ENCODE data around the gene DOCK6.
A peak's percentile ranks its signal among the peaks of the same experiment; 100 is the strongest.

DOCK6 gene

DNA sequence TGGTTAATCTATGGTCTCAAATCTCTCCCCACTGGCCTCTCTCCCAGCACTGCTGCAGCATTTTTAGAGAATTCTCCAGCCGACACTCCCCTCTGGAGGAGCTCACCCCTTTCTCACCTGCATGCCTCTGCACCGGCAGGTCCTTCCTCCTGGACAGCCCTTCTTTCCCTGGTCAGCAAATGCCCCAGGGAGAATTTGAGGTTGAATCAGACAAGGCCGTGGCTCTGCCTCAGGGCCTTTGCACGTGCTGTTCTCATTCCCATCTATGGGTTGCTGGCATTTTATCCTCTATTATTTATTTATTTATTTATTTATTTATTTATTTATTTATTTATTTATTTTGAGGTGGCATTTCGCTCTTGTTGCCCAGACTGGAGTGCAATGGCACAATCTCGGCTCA is 1.4 kb upstream of the DOCK6 start:
- no peak overlapping the region for H2BK15ac ChIP-seq (ENCODE audit: low read length)
- H3K79me1 ChIP-seq (ENCODE audit: low read depth, low read length): peaks cover 2% of the 10 kb centered on the region
- H3K4me1 ChIP-seq (ENCODE audit: control insufficient read depth in 2 of 2, insufficient read depth in 1 of 2, low read depth in 1 of 2, low read length in 2 of 2): peaks cover 2 to 3% of the 10 kb centered on the region in 2 donors
- H3K27me3 ChIP-seq (ENCODE audit: control insufficient read depth in 3 of 3, insufficient read depth in 3 of 3, low read depth in 1 of 3, low read length in 3 of 3): no peaks in the 10 kb centered on the region
- H2AK5ac ChIP-seq (ENCODE audit: low read depth, low read length): peak overlapping the region; percentile 40
- H3K4me2 ChIP-seq (ENCODE audit: insufficient read depth, low read length, poor library complexity, severe bottlenecking): no peak overlapping the region
- no peak for DNase-seq (ENCODE audit: low spot score)
- no CpG with 5 or more reads among the region's 6 CpGs for WGBS, 2 donors (ENCODE audit: extremely low coverage in 2 of 2, insufficient read length in 2 of 2, insufficient replicate concordance in 1 of 2)
- no peaks in the 10 kb centered on the region for H3K36me3 ChIP-seq (replicated peaks in 1 of 2; ENCODE audit: control insufficient read depth in 2 of 2, insufficient read depth in 2 of 2, low read length in 2 of 2)
- no peak overlapping the region for H2BK12ac ChIP-seq (ENCODE audit: low read length)
- H4K8ac ChIP-seq (ENCODE audit: low read depth, low read length): no peak overlapping the region
- H2BK120ac ChIP-seq (ENCODE audit: low read depth, low read length): no peak overlapping the region
- no peak overlapping the region for H2BK5ac ChIP-seq (ENCODE audit: low read length)
- no peak overlapping the region for H4K91ac ChIP-seq (ENCODE audit: low read depth, low read length, poor library complexity)
- H3K9me3 ChIP-seq (replicated peaks in 1 of 2; ENCODE audit: control insufficient read depth in 2 of 2, insufficient read depth in 1 of 2, low read depth in 1 of 2, low read length in 2 of 2): no peaks in the 10 kb centered on the region
- no peak overlapping the region for H3K18ac ChIP-seq (ENCODE audit: low read length)
- no peak overlapping the region for H3K23ac ChIP-seq (ENCODE audit: low read depth, low read length, poor library complexity)
- H3K9ac ChIP-seq (ENCODE audit: low read depth, low read length, poor library complexity): no peak overlapping the region
- H2AFZ ChIP-seq (ENCODE audit: low read length): no peak overlapping the region
- no peak overlapping the region for H3K27ac ChIP-seq (replicated peaks; ENCODE audit: low read length)
- no peak overlapping the region for H3K4ac ChIP-seq (ENCODE audit: low read length)
- H3K14ac ChIP-seq (ENCODE audit: low read length): no peak overlapping the region
- no peak overlapping the region for H3K4me3 ChIP-seq (ENCODE audit: low read length in 2 of 2)

GRCh38 chr19:11261431-11261970 is 823 bp downstream of the DOCK6 start:
- peaks cover 2 to 3% of the 10 kb centered on the region in 2 donors for H3K4me1 ChIP-seq (ENCODE audit: control insufficient read depth in 2 of 2, insufficient read depth in 1 of 2, low read depth in 1 of 2, low read length in 2 of 2)
- H2BK5ac ChIP-seq (ENCODE audit: low read length): no peak overlapping the region
- no peak overlapping the region for H2BK120ac ChIP-seq (ENCODE audit: low read depth, low read length)
- DNase-seq (ENCODE audit: low spot score): no peak
- H3K27ac ChIP-seq (replicated peaks; ENCODE audit: low read length): no peak overlapping the region
- peak overlapping the region; percentile 82 for H3K4me2 ChIP-seq (ENCODE audit: insufficient read depth, low read length, poor library complexity, severe bottlenecking)
- H3K9me3 ChIP-seq (replicated peaks in 1 of 2; ENCODE audit: control insufficient read depth in 2 of 2, insufficient read depth in 1 of 2, low read depth in 1 of 2, low read length in 2 of 2): no peaks in the 10 kb centered on the region
- H3K27me3 ChIP-seq (ENCODE audit: control insufficient read depth in 3 of 3, insufficient read depth in 3 of 3, low read depth in 1 of 3, low read length in 3 of 3): no peaks in the 10 kb centered on the region
- H2BK12ac ChIP-seq (ENCODE audit: low read length): no peak overlapping the region
- peak overlapping the region; percentile 3 for H3K14ac ChIP-seq (ENCODE audit: low read length)
- H4K91ac ChIP-seq (ENCODE audit: low read depth, low read length, poor library complexity): no peak overlapping the region
- H2AK5ac ChIP-seq (ENCODE audit: low read depth, low read length): peak overlapping the region; percentile 93
- peak overlapping the region; percentile 91 for H3K18ac ChIP-seq (ENCODE audit: low read length)
- H3K4me3 ChIP-seq (ENCODE audit: low read length in 2 of 2): peak overlapping the region; percentile 77 to 82
- no peak overlapping the region for H3K4ac ChIP-seq (ENCODE audit: low read length)
- no peaks in the 10 kb centered on the region for H3K36me3 ChIP-seq (replicated peaks in 1 of 2; ENCODE audit: control insufficient read depth in 2 of 2, insufficient read depth in 2 of 2, low read length in 2 of 2)
- no CpG with 5 or more reads among the region's 18 CpGs for WGBS, 2 donors (ENCODE audit: extremely low coverage in 2 of 2, insufficient read length in 2 of 2, insufficient replicate concordance in 1 of 2)
- H4K8ac ChIP-seq (ENCODE audit: low read depth, low read length): no peak overlapping the region
- H2BK15ac ChIP-seq (ENCODE audit: low read length): peak overlapping the region; percentile 81
- peaks cover 2% of the 10 kb centered on the region for H3K79me1 ChIP-seq (ENCODE audit: low read depth, low read length)
- peak overlapping the region; percentile 91 for H2AFZ ChIP-seq (ENCODE audit: low read length)
- H3K9ac ChIP-seq (ENCODE audit: low read depth, low read length, poor library complexity): peak overlapping the region; percentile 56
- peak overlapping the region; percentile 16 for H3K23ac ChIP-seq (ENCODE audit: low read depth, low read length, poor library complexity)

DNA sequence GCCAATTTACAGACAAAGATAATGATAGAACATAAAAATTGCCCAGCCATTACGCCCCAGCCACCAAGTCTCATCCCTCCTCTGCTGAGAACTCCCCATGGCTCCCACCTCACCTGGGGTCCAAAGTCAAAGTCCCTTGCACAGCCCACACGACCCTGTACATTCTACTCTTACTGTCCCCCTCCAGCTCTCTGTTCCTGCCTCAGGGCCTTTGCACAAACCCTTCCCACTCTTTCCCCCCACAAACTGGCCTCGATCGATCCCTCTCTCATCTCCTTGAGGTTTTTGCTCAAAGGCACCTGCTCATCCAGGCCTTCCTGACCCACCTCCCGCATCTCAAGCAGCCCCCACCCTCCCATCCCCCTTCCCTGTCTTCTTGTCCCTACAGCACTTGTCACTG is 1.3 kb downstream of the DOCK6 start:
- Histone ChIP-seq H3K27ac (replicated peaks; ENCODE audit: low read length) (no peak overlapping the region), H3K36me3 (replicated peaks in 1 of 2; ENCODE audit: control insufficient read depth in 2 of 2, insufficient read depth in 2 of 2, low read length in 2 of 2) (peaks cover 0 to 1% of the 10 kb centered on the region in 2 donors), H2BK5ac (ENCODE audit: low read length) (no peak overlapping the region), H3K4me1 (ENCODE audit: control insufficient read depth in 2 of 2, insufficient read depth in 1 of 2, low read depth in 1 of 2, low read length in 2 of 2) (peaks cover 3 to 5% of the 10 kb centered on the region in 2 donors), H2BK12ac (ENCODE audit: low read length) (no peak overlapping the region), H4K8ac (ENCODE audit: low read depth, low read length) (no peak overlapping the region), H3K9me3 (replicated peaks in 1 of 2; ENCODE audit: control insufficient read depth in 2 of 2, insufficient read depth in 1 of 2, low read depth in 1 of 2, low read length in 2 of 2) (no peaks in the 10 kb centered on the region), H3K23ac (ENCODE audit: low read depth, low read length, poor library complexity) (no peak overlapping the region), H3K14ac (ENCODE audit: low read length) (no peak overlapping the region), H3K79me1 (ENCODE audit: low read depth, low read length) (peaks cover 2% of the 10 kb centered on the region), H2AFZ (ENCODE audit: low read length) (no peak overlapping the region), H3K18ac (ENCODE audit: low read length) (no peak overlapping the region), H3K4me2 (ENCODE audit: insufficient read depth, low read length, poor library complexity, severe bottlenecking) (no peak overlapping the region), H4K91ac (ENCODE audit: low read depth, low read length, poor library complexity) (no peak overlapping the region), H2AK5ac (ENCODE audit: low read depth, low read length) (no peak overlapping the region), H3K4me3 (ENCODE audit: low read length in 2 of 2) (peak overlapping the region in 1 of 2 donors; percentile 77), H3K27me3 (ENCODE audit: control insufficient read depth in 3 of 3, insufficient read depth in 3 of 3, low read depth in 1 of 3, low read length in 3 of 3) (no peaks in the 10 kb centered on the region), H3K9ac (ENCODE audit: low read depth, low read length, poor library complexity) (no peak overlapping the region), H2BK15ac (ENCODE audit: low read length) (no peak overlapping the region), H3K4ac (ENCODE audit: low read length) (no peak overlapping the region), H2BK120ac (ENCODE audit: low read depth, low read length) (no peak overlapping the region)
- no peak for DNase-seq (ENCODE audit: low spot score)
- WGBS, 2 donors (ENCODE audit: extremely low coverage in 2 of 2, insufficient read length in 2 of 2, insufficient replicate concordance in 1 of 2): no CpG with 5 or more reads among the region's 5 CpGs

GRCh38 chr19:11257846-11258380 is 4.4 kb downstream of the DOCK6 start:
- Histone ChIP-seq H3K18ac (ENCODE audit: low read length) (no peak overlapping the region), H3K36me3 (replicated peaks in 1 of 2; ENCODE audit: control insufficient read depth in 2 of 2, insufficient read depth in 2 of 2, low read length in 2 of 2) (peaks cover 1 to 5% of the 10 kb centered on the region in 2 donors), H3K4me2 (ENCODE audit: insufficient read depth, low read length, poor library complexity, severe bottlenecking) (no peak overlapping the region), H2BK120ac (ENCODE audit: low read depth, low read length) (no peak overlapping the region), H4K8ac (ENCODE audit: low read depth, low read length) (no peak overlapping the region), H3K9me3 (replicated peaks in 1 of 2; ENCODE audit: control insufficient read depth in 2 of 2, insufficient read depth in 1 of 2, low read depth in 1 of 2, low read length in 2 of 2) (no peaks in the 10 kb centered on the region), H2BK15ac (ENCODE audit: low read length) (no peak overlapping the region), H4K91ac (ENCODE audit: low read depth, low read length, poor library complexity) (no peak overlapping the region), H3K9ac (ENCODE audit: low read depth, low read length, poor library complexity) (no peak overlapping the region), H3K27me3 (ENCODE audit: control insufficient read depth in 3 of 3, insufficient read depth in 3 of 3, low read depth in 1 of 3, low read length in 3 of 3) (no peaks in the 10 kb centered on the region), H2AK5ac (ENCODE audit: low read depth, low read length) (no peak overlapping the region), H2BK5ac (ENCODE audit: low read length) (no peak overlapping the region), H2AFZ (ENCODE audit: low read length) (no peak overlapping the region), H3K79me1 (ENCODE audit: low read depth, low read length) (peaks cover 2% of the 10 kb centered on the region), H3K4me3 (ENCODE audit: low read length in 2 of 2) (peak overlapping the region in 1 of 2 donors; percentile 8), H3K27ac (replicated peaks; ENCODE audit: low read length) (no peak overlapping the region), H3K4me1 (ENCODE audit: control insufficient read depth in 2 of 2, insufficient read depth in 1 of 2, low read depth in 1 of 2, low read length in 2 of 2) (peaks cover 3 to 5% of the 10 kb centered on the region in 2 donors), H3K4ac (ENCODE audit: low read length) (no peak overlapping the region), H3K14ac (ENCODE audit: low read length) (no peak overlapping the region), H2BK12ac (ENCODE audit: low read length) (no peak overlapping the region), H3K23ac (ENCODE audit: low read depth, low read length, poor library complexity) (no peak overlapping the region)
- no CpG with 5 or more reads among the region's 3 CpGs for WGBS, 2 donors (ENCODE audit: extremely low coverage in 2 of 2, insufficient read length in 2 of 2, insufficient replicate concordance in 1 of 2)
- no peak for DNase-seq (ENCODE audit: low spot score)

Measured in neuronal stem cell (in vitro differentiated cells).